ENCODE data around the gene CPTP. TPM values are rescaled to one million over a fixed set of nuclear protein-coding genes. Genes with fewer than 3 reads are reported as not detected.
A peak's percentile ranks its signal among the peaks of the same experiment; 100 is the strongest.

Gene CPTP
- total and polyA plus RNA-seq, 2 donors (not counting 1 experiment from before 2014, with no cell fraction given), result 17.1 to 18.8 TPM

DNA sequence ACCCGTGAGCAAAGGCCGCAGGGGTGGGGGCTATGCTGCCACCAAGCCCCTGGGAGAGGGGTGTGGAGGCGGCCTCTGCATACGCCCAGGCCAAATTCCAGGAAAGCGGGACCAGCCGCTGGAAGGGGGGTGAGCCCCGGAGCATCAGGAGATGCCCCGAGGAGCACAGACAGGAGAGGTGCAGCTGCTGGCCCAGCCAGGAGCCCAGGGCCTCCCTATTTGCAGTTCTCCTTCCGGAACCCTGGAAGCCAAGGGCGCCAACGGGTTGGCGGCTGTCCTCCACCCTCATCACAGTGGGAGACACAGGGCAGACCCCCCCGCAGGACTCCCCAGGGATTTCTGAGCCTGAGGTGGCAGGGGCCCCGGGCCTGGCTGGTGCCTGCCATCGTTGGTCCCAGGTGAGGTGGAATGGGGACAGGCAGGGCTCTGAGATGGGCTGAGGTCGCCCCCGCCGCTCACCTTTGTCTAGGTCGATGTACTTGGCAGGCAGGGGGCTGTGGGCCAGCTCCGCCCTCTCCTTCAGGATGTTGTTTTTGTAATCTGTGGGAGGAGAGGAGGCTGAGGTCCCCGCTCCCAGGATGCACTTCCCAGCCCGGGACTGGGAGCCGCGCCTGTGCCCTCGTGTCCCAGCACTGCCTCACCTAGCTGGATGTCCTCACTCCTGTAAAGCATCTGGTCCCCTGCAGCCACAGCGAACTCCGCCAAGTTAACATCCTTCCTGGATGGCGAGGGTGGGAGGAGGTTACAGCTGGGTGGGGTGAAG lies 29.0 kb downstream of the CPTP start:
- H2AFZ ChIP-seq (ENCODE audit: insufficient read depth, low read depth, low read length, poor library complexity, severe bottlenecking), result no peak overlapping the region
- H3K4me1 ChIP-seq (ENCODE audit: control insufficient read depth in 2 of 2, insufficient read depth in 2 of 2, low read length in 2 of 2), result peaks cover 33 to 35% of the 10 kb centered on the region in 2 donors
- no peak overlapping the region for H3K9ac ChIP-seq (ENCODE audit: low read length)
- POLR2A ChIA-PET, result interaction anchor here (0.7 kb wide), 1 partner anchor 869 kb away, joined by 6 read pairs; no protein-coding TSS in a partner anchor
- Mint-ChIP-seq H3K9me3 (ENCODE audit: insufficient read depth) (no peaks in the 10 kb centered on the region), H3K27ac (no peak overlapping the region), H3K4me3 (peak overlapping the region; percentile 79), H3K4me1 (peaks cover 17% of the 10 kb centered on the region), H3K27me3 (peaks cover 20% of the 10 kb centered on the region)
- H3K27me3 ChIP-seq (replicated peaks in 1 of 4; ENCODE audit: control extremely low read depth in 1 of 4, control insufficient read depth in 3 of 4, insufficient read depth in 4 of 4, low read length in 3 of 4), result peaks cover 0 to 54% (median 16%) of the 10 kb centered on the region in 4 experiments
- no peak overlapping the region for H3K27ac ChIP-seq (ENCODE audit: low read length in 2 of 2)
- H3K9me3 ChIP-seq (ENCODE audit: control extremely low read depth in 1 of 3, control insufficient read depth in 2 of 3, insufficient read depth in 1 of 3, low read length in 2 of 3), result peaks cover 0 to 11% (median 0%) of the 10 kb centered on the region in 3 donors
- H3K79me2 ChIP-seq (ENCODE audit: control insufficient read depth, insufficient read depth, low read length), result peaks cover under 1% of the 10 kb centered on the region
- ATAC-seq (ENCODE audit: low read depth), result no peak
- peak overlapping the region; percentile 55 for H3K4me2 ChIP-seq (replicated peaks; ENCODE audit: low read depth, low read length, poor library complexity, severe bottlenecking)
- H3K4me3 ChIP-seq (ENCODE audit: control extremely low read depth in 1 of 5, extremely low read depth in 1 of 5, insufficient read depth in 1 of 5, low read depth in 2 of 5, low read length in 4 of 5), result no peak overlapping the region
- 22% methylated on average over 24 of the region's 28 CpGs for WGBS (ENCODE audit: insufficient coverage)
- CTCF ChIA-PET, result interaction anchor here (2.4 kb wide), 1 partner anchor 18 kb away, joined by 8 read pairs; no protein-coding TSS in a partner anchor
- H3K36me3 ChIP-seq (replicated peaks in 1 of 2; ENCODE audit: control extremely low read depth in 1 of 2, control insufficient read depth in 1 of 2, extremely low read depth in 1 of 2, insufficient read depth in 2 of 2, low read length in 1 of 2), result no peaks in the 10 kb centered on the region
- H4K20me1 ChIP-seq (ENCODE audit: control insufficient read depth, insufficient read depth, low read length, poor library complexity, severe bottlenecking), result peaks cover 6% of the 10 kb centered on the region
- TF ChIP-seq, protein P1, sequence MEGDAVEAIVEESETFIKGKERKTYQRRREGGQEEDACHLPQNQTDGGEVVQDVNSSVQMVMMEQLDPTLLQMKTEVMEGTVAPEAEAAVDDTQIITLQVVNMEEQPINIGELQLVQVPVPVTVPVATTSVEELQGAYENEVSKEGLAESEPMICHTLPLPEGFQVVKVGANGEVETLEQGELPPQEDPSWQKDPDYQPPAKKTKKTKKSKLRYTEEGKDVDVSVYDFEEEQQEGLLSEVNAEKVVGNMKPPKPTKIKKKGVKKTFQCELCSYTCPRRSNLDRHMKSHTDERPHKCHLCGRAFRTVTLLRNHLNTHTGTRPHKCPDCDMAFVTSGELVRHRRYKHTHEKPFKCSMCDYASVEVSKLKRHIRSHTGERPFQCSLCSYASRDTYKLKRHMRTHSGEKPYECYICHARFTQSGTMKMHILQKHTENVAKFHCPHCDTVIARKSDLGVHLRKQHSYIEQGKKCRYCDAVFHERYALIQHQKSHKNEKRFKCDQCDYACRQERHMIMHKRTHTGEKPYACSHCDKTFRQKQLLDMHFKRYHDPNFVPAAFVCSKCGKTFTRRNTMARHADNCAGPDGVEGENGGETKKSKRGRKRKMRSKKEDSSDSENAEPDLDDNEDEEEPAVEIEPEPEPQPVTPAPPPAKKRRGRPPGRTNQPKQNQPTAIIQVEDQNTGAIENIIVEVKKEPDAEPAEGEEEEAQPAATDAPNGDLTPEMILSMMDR (IDR thresholded peaks at IDR 0.05), result no peak
- TF ChIP-seq EZH2 (IDR thresholded peaks at IDR 0.05; ENCODE audit: borderline replicate concordance, insufficient read depth, low read depth, low read length, poor library complexity, severe bottlenecking), result no peak
- intact Hi-C loops (cut with micrococcal nuclease), result no loop called here
- peak; percentile 48 for DNase-seq
